Stimulated activated CD4-positive, alpha-beta T cell treated with anti-CD3 and anti-CD28 coated beads, Interleukin-1b, Interleukin-23, amount 100 ng/mL, for 24 hours (primary cell): ENCODE data around the gene BTG4.

Experiments used
- DNase-seq, 4 experiments: peaks; one replicate each; pipeline ENCODE4 v3.0.0-alpha.2; 2020; ENCODE audit warnings: low read depth in 4 of 4, low spot score in 1 of 4

The BTG4 gene

GRCh38 chr11:111512296-111513239 is at the start of gene BTG4:
Gene BTG4 (minus strand): TSS chr11:111512386. CDS start chr11:111498776, 13,610 bp downstream.
- no peak for DNase-seq

GRCh38 chr11:111561791-111562325 is 49.7 kb upstream of the BTG4 start:
- no peak for DNase-seq

- no peak for DNase-seq
These were observed 49.1 kb upstream of the BTG4 start for GRCh38 chr11:111561306-111561705.

GRCh38 chr11:111560800-111561199 is 48.6 kb upstream of the BTG4 start:
- no peak for DNase-seq

- no peak for DNase-seq
These were observed 47.7 kb upstream of the BTG4 start for GRCh38 chr11:111559800-111560464.

- no peak for DNase-seq
These were observed 45.4 kb upstream of the BTG4 start for GRCh38 chr11:111557425-111558111.

GRCh38 chr11:111555255-111555654 is 43.1 kb upstream of the BTG4 start:
- no peak for DNase-seq

- DNase-seq = no peak
These were observed 42.3 kb upstream of the BTG4 start for GRCh38 chr11:111554532-111554931.

GRCh38 chr11:111550258-111550657 is 38.1 kb upstream of the BTG4 start:
- no peak for DNase-seq

- no peak for DNase-seq
These were observed 37.6 kb upstream of the BTG4 start for GRCh38 chr11:111549869-111550203.

GRCh38 chr11:111549196-111549868 is 37.1 kb upstream of the BTG4 start:
- no peak for DNase-seq

- no peak for DNase-seq
These were observed 36.3 kb upstream of the BTG4 start for GRCh38 chr11:111548525-111548924.

- no peak for DNase-seq
These were observed 30.6 kb upstream of the BTG4 start for GRCh38 chr11:111542606-111543275.

GRCh38 chr11:111541254-111542061 is 29.3 kb upstream of the BTG4 start:
- DNase-seq = no peak

- no peak for DNase-seq
These were observed 28.7 kb upstream of the BTG4 start for GRCh38 chr11:111540937-111541253.

GRCh38 chr11:111540114-111540936 is 28.1 kb upstream of the BTG4 start, which contains the start of gene LAYN:
Gene LAYN (plus strand): TSS chr11:111540720. CDS start chr11:111540844, 124 bp downstream.
- no peak for DNase-seq

GRCh38 chr11:111539426-111540113 is 27.4 kb upstream of the BTG4 start:
- DNase-seq = no peak

- DNase-seq = no peak
These were observed 26.4 kb upstream of the BTG4 start for GRCh38 chr11:111538407-111539114.
